D341Med (cell line): ENCODE results near the gene PLSCR3.

Source experiments
- DNase-seq: peaks from one replicate; pipeline ENCODE4 v3.0.0; 2012; ENCODE audit warnings: low spot score

PLSCR3 gene

DNA sequence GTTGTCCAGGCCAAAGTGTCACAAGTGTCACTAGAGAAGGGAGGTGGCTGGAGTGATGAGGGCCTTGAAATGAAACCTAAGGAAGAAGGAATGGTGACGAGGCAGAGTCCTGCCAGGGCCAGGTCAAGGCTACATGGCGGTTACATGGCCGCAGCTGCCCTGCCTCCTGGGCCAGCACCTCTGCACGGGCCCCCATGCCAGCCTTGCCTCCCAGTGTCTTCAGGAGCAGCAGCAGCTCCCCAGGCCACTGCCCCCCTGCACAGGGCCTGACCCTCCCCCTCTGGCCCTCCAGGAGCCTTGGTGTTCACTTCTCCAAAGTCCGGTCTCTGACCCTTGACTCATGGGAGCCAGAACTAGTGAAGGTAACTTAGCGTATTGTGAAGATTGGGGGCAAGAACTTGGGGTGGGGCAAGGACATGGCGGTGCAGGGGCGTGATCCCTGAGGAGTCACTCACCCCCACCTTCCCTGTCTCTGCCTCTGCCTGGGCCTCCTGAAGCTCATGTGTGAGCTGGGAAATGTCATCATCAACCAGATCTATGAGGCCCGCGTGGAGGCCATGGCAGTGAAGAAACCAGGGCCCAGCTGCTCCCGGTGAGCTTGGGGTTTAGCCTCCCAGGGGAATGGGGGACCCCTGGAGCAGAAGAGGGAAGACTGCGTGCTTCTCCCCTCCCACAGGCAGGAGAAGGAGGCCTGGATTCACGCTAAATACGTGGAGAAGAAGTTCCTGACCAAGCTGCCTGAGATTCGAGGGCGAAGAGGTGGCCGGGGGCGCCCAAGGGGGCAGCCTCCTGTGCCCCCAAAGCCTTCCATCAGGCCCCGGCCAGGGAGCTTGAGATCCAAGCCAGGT, 46.5 kb downstream of the PLSCR3 start:
- no peak for DNase-seq

GRCh38 chr17:7346761-7347614, 47.3 kb downstream of the PLSCR3 start:
- DNase-seq, result no peak

GRCh38 chr17:7343250-7343649, 51.1 kb downstream of the PLSCR3 start:
- no peak for DNase-seq

DNA sequence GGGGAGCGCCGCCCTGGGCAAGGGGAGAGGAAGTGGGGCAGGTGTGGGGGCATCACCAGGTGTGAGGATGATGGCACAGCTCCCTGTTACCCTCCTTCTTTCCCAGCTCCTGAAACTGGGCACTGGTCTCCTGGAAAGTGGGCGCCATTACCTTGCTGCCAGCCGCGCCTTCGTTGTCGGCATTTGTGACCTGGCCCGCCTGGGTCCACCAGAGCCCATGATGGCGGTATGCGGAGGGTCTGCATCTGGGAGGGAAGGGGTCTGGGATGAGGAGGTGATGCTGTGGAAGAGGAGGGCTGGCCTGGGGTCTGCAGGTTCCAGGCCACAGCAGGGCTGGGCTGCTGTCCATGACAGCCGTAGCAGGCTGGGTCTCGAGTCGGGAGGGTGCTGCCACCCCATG, 52.5 kb downstream of the PLSCR3 start:
- DNase-seq, result no peak

DNA sequence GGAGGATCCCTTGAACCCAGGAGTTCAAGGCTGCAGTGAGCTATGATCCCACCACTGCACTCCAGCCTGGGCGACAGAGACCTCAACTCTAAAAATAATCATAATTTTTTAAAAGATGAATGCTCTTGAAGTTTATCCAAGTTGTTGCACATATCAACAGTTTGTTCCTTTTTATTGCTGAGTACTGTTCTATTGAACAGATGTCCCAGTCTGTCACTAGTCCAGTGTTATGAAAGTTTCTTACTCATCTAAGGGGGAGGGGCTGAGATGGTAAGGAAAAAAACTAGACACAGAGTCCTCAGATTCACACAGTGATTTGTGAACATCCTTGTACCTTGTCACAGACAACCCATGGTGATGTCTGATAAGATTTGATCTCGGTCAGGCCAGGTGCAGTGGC, 54.1 kb downstream of the PLSCR3 start:
- no peak for DNase-seq
